HL-60/S4 treated with retinoic acid at 250 ng/mL for 4 days and 3 days (cell line): ENCODE results near the gene ZNF581.

Source experiments
- in situ Hi-C: fragments of 300-500 bp; cut with MboI; formaldehyde crosslinking; loops from 2 replicates; pipeline ENCODE4 v1.7.0; 2022; ENCODE audit warnings: low sequenced_read_pairs

ZNF581 gene

GRCh38 chr19:55611300-55611982 lies 32.0 kb upstream of the ZNF581 start:
- in situ Hi-C loops = no loop called here

GRCh38 chr19:55611983-55612645 lies 31.3 kb upstream of the ZNF581 start:
- in situ Hi-C loops = no loop called here

- in situ Hi-C loops = no loop called here
These were observed 30.1 kb upstream of the ZNF581 start for GRCh38 chr19:55613396-55613795.

GRCh38 chr19:55613930-55614710 lies 29.3 kb upstream of the ZNF581 start:
- in situ Hi-C loops = no loop called here

DNA sequence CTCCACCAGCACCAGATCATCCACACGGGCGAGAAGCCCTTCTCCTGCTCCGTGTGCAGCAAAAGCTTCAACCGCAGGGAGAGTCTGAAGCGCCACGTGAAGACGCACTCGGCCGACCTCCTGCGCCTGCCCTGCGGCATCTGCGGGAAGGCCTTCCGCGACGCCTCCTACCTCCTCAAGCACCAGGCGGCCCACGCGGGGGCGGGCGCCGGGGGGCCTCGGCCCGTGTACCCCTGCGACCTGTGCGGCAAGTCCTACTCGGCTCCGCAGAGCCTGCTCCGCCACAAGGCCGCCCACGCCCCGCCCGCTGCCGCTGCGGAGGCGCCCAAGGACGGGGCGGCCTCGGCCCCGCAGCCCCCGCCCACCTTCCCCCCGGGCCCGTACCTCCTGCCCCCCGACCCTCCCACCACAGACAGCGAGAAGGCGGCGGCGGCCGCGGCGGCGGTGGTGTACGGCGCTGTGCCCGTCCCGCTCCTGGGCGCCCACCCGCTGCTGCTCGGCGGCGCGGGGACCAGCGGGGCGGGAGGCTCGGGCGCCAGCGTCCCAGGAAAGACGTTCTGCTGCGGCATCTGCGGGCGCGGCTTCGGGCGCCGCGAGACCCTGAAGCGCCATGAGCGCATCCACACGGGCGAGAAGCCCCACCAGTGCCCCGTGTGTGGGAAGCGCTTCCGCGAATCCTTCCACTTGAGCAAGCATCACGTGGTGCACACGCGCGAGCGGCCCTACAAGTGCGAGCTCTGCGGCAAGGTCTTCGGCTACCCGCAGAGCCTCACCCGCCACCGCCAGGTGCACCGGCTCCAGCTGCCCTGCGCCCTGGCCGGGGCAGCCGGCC lies 28.5 kb upstream of the ZNF581 start:
- in situ Hi-C loops = no loop called here

DNA sequence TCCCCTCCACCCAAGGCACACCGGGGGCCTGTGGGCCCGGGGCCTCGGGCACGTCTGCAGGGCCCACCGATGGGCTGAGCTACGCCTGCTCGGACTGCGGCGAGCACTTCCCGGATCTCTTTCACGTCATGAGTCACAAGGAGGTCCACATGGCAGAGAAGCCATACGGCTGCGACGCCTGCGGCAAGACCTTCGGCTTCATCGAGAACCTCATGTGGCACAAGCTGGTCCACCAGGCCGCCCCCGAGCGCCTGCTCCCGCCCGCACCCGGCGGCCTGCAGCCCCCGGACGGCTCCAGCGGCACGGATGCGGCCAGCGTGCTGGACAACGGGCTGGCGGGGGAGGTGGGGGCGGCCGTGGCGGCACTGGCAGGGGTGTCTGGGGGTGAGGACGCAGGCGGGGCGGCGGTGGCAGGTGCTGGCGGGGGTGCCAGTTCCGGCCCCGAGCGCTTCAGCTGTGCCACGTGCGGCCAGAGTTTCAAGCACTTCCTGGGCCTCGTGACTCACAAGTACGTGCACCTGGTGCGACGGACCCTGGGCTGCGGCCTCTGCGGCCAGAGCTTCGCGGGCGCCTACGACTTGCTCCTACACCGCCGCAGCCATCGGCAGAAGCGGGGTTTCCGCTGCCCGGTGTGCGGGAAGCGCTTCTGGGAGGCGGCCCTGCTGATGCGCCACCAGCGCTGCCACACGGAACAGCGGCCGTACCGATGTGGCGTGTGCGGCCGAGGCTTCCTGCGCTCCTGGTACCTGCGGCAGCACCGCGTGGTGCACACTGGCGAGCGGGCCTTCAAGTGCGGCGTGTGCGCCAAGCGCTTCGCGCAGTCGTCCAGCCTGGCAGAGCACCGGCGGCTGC lies 27.7 kb upstream of the ZNF581 start:
- in situ Hi-C loops = no loop called here

DNA sequence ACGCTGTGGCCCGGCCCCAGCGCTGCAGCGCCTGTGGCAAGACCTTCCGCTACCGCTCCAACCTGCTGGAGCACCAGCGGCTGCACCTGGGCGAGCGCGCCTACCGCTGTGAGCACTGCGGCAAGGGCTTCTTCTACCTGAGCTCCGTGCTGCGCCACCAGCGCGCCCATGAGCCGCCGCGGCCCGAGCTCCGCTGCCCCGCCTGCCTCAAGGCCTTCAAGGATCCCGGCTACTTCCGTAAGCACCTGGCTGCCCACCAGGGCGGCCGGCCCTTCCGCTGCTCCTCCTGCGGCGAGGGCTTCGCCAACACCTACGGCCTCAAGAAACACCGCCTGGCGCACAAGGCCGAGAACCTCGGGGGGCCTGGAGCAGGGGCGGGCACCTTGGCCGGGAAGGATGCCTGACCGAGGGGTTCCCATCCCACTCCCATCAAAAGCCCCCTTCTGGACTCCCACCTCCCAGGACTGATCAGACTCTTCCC lies 27.0 kb upstream of the ZNF581 start:
- in situ Hi-C loops = no loop called here

DNA sequence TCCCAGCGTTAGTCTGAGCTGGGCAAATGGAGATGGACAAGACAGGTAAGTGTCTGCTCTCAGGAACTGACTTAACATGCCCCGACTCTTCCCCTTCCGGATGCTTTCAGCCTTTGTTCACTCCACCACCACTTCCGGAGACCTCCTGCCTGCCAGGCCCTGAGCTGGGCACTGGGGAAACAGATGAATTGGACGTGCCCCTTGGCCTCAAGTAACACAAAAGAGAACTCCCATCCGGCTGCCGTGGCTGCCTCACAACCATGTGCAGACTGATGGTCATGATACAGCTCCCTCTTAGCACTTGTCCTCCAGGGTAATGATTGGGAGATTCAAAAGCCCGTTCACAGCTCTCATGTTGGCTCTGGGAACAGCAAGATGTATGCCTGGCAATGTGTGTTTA lies 26.0 kb upstream of the ZNF581 start:
- in situ Hi-C loops = no loop called here

DNA sequence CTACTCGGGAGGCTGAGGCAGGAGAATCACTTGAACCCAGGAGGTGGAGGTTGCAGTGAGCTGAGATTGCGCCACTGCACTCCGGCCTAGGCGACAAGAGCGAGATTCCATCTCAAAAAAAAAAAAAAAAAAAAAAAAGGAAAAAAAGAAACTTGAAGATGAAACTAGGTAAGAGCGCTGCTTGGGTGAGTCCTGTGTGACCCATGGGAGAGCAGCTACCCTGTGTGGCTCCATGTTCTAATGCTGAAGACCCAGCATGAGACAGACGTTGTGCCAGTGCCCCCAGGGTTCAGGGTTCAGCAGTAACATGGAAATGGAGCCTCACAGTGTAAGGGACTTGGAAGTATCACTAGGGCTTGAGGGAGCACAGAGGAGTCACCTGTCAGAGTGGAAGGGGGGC lies 25.0 kb upstream of the ZNF581 start:
- in situ Hi-C loops = no loop called here

DNA sequence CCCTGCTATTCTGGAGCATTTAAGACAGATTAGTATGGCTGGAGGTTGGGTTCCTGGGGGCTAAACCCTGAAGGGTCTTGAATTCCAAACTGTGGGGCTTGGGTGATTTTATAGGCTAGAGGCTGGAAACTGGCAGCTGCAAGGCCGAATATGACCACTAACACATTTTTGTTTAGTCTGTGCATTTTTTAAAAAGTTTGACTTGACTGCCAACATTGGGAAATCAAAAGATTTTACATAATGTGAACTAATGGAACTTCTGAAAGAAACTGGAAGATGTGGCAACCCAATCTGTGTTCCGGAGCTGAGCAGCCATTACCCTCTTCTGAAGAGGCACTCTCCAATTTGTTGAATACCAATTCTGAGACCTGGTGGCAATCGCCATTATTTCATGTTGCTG lies 24.2 kb upstream of the ZNF581 start:
- in situ Hi-C loops = no loop called here

GRCh38 chr19:55620410-55621204 lies 22.8 kb upstream of the ZNF581 start:
- in situ Hi-C loops = loop anchor here (10.0 kb wide), 2 partner anchors 106 to 466 kb away; partner anchors contain the start of gene TNNI3

DNA sequence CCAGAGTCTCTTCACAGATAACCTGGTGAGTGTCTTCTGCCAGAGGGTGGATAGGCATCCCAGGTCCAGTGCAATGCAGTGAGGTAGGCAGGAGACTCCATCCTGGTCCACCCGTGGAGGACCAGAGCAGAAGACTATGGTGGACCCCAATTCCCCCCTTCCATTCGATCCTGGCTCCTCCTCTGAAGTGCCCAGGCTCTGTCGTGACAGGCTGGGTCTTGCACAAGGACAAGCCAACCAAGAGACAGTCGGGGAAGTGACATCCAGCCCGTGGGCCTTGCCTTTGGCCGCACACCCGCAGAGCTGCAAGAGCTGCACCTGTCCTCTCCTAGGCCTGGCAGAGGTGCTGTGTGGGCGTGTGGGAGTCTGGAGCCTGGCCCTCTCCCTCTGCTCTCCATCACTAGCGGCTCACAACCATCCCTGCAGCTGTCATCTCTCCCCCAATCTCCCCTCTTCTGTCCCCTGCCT lies 22.2 kb upstream of the ZNF581 start:
- in situ Hi-C loops = loop anchor here (10.0 kb wide), 2 partner anchors 106 to 466 kb away; partner anchors contain the start of gene TNNI3

DNA sequence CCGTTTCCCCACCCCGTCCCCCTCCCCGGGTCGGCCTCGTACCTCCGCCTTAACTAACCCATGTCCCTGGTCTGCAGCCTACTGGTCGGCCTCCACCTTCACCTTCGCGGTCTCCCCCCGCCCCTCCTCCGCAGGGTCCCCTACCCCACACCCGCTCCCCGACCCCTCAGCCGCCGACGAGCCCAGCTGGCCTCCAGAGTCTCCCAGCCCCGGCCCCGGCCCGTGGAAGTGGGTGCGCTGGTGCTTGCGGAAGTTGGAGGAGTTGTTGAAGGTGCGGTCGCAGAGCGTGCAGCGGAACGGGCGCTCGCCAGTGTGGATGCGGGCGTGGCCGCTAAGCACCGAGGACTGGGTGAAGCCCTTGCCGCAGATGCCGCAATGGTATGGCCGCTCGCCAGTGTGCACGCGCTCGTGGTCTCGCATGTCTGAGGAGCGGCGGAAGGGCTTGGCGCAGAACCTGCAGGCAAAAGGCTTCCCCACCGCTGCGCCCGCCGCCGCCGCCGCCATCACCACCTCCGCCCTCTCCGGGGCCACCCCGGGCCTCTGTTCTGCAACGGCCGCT lies 21.7 kb upstream of the ZNF581 start:
- in situ Hi-C loops = loop anchor here (10.0 kb wide), 2 partner anchors 107 to 467 kb away; partner anchors contain the start of gene TNNI3

- in situ Hi-C loops = loop anchor here (10.0 kb wide), 2 partner anchors 108 to 468 kb away; partner anchors contain the start of gene TNNI3
These were observed 21.0 kb upstream of the ZNF581 start for GRCh38 chr19:55622242-55622969.

GRCh38 chr19:55623130-55623529 lies 20.3 kb upstream of the ZNF581 start:
- in situ Hi-C loops = loop anchor here (10.0 kb wide), 2 partner anchors 108 to 468 kb away; partner anchors contain the start of gene TNNI3

GRCh38 chr19:55623561-55623960 lies 19.9 kb upstream of the ZNF581 start:
- in situ Hi-C loops = loop anchor here (10.0 kb wide), 2 partner anchors 109 to 469 kb away; partner anchors contain the start of gene TNNI3
